Panc1 (cell line): Measurements from ENCODE around the gene PTGIS.

Source experiments
- CTCF ChIP-seq: fragments of 450-650 bp; IDR thresholded peaks from 2 replicates; pipeline ENCODE4 v1.5.1; 2017; ENCODE audit warnings: mild to moderate bottlenecking
- POLR2AphosphoS5 ChIP-seq: IDR thresholded peaks from 2 replicates; pipeline ENCODE4 v1.6.1; 2012; ENCODE audit warnings: mild to moderate bottlenecking, low read depth, low read length, moderate library complexity
- SIN3A ChIP-seq: IDR thresholded peaks from 2 replicates; pipeline ENCODE4 v1.6.1; 2012; ENCODE audit warnings: low read depth, mild to moderate bottlenecking, low read length, moderate library complexity, borderline replicate concordance; ENCODE audit not compliant: insufficient read depth
- TCF7L2 ChIP-seq: IDR thresholded peaks from 2 replicates; pipeline ENCODE4 v1.6.1; 2011; ENCODE audit warnings: mild to moderate bottlenecking, low read depth, low read length, inconsistent platforms
- TF ChIP-seq, protein P1 (sequence below), 2 experiments: IDR thresholded peaks; 2 replicates each; pipeline ENCODE4 v1.6.1; 2011 to 2012; ENCODE audit warnings: low read depth in 2 of 2, control low read depth in 1 of 2, low read length in 1 of 2, mild to moderate bottlenecking in 1 of 2, moderate library complexity in 1 of 2; ENCODE audit not compliant: insufficient read depth in 1 of 2

GRCh38 chr20:49479785-49480184 lies 88.2 kb downstream of the PTGIS start:
- TF ChIP-seq CTCF, result no peak
- no peak for TF ChIP-seq POLR2AphosphoS5
- TF ChIP-seq SIN3A, result no peak
- TF ChIP-seq, protein P1, sequence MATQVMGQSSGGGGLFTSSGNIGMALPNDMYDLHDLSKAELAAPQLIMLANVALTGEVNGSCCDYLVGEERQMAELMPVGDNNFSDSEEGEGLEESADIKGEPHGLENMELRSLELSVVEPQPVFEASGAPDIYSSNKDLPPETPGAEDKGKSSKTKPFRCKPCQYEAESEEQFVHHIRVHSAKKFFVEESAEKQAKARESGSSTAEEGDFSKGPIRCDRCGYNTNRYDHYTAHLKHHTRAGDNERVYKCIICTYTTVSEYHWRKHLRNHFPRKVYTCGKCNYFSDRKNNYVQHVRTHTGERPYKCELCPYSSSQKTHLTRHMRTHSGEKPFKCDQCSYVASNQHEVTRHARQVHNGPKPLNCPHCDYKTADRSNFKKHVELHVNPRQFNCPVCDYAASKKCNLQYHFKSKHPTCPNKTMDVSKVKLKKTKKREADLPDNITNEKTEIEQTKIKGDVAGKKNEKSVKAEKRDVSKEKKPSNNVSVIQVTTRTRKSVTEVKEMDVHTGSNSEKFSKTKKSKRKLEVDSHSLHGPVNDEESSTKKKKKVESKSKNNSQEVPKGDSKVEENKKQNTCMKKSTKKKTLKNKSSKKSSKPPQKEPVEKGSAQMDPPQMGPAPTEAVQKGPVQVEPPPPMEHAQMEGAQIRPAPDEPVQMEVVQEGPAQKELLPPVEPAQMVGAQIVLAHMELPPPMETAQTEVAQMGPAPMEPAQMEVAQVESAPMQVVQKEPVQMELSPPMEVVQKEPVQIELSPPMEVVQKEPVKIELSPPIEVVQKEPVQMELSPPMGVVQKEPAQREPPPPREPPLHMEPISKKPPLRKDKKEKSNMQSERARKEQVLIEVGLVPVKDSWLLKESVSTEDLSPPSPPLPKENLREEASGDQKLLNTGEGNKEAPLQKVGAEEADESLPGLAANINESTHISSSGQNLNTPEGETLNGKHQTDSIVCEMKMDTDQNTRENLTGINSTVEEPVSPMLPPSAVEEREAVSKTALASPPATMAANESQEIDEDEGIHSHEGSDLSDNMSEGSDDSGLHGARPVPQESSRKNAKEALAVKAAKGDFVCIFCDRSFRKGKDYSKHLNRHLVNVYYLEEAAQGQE (IDR thresholded peaks at IDR 0.05; ENCODE audit: insufficient read depth in 1 of 2, low read depth in 2 of 2, low read length in 1 of 2), result no peak
- no peak for TF ChIP-seq TCF7L2
